ENCODE measurements around the gene STAM2.
"Not testable (repeated sequence)": the region's sequence is repeated elsewhere in the genome, so short reads cannot be mapped to it uniquely, and the experiment has no call there.

- TF ChIP-seq CTCF, POLR2A (IDR thresholded peaks at IDR 0.05): not testable (repeated sequence)
These were observed 15.2 kb downstream of the STAM2 start for GRCh38 chr2:152160378-152160777.
